Stimulated activated CD4-positive, alpha-beta T cell treated with anti-CD3 and anti-CD28 coated beads, Interleukin-1b, Interleukin-23, amount 100 ng/mL, for 1 hour (primary cell): ENCODE measurements around the gene SUN2.

Experiments
- DNase-seq, 2 donors: peaks; one replicate each; pipeline ENCODE4 v3.0.0-alpha.2; 2020; ENCODE audit warnings: low read depth in 2 of 2

Gene SUN2

GRCh38 chr22:38753948-38754750 is 1.6 kb downstream of the SUN2 start:
- DNase-seq, result no peak

- DNase-seq, result no peak
Observed at GRCh38 chr22:38751422-38752346, 4.1 kb downstream of the SUN2 start.

GRCh38 chr22:38751066-38751421 is 4.8 kb downstream of the SUN2 start:
- DNase-seq, result no peak

GRCh38 chr22:38750638-38751037 is 5.2 kb downstream of the SUN2 start:
- no peak for DNase-seq

GRCh38 chr22:38750104-38750503 is 5.7 kb downstream of the SUN2 start:
- DNase-seq, result no peak

GRCh38 chr22:38748487-38749136 is 7.2 kb downstream of the SUN2 start:
- DNase-seq, result no peak

- no peak for DNase-seq
Observed at GRCh38 chr22:38745676-38746460, 9.9 kb downstream of the SUN2 start.

- no peak for DNase-seq
Observed at GRCh38 chr22:38744981-38745380, 10.8 kb downstream of the SUN2 start.

- no peak for DNase-seq
Observed at GRCh38 chr22:38742176-38742942, 13.4 kb downstream of the SUN2 start.

GRCh38 chr22:38741576-38741975 is 14.2 kb downstream of the SUN2 start:
- DNase-seq, result no peak

- no peak for DNase-seq
Observed at GRCh38 chr22:38741166-38741565, 14.6 kb downstream of the SUN2 start.

- no peak for DNase-seq
Observed at GRCh38 chr22:38740754-38741153, 15.0 kb downstream of the SUN2 start.

- no peak for DNase-seq
Observed at GRCh38 chr22:38740116-38740723, 15.6 kb downstream of the SUN2 start.

- DNase-seq, result no peak
Observed at GRCh38 chr22:38739300-38740055, 16.3 kb downstream of the SUN2 start.

- DNase-seq, result no peak
Observed at GRCh38 chr22:38738475-38739070, 17.2 kb downstream of the SUN2 start.

- no peak for DNase-seq
Observed at GRCh38 chr22:38737302-38738060, 18.3 kb downstream of the SUN2 start.

GRCh38 chr22:38736257-38736570 is 19.6 kb downstream of the SUN2 start:
- no peak for DNase-seq

- DNase-seq, result no peak
Observed at GRCh38 chr22:38735465-38736256, 20.1 kb downstream of the SUN2 start.
